ENCODE data around the gene SPG7. TPM values are rescaled to one million over a fixed set of nuclear protein-coding genes. Genes with fewer than 3 reads are reported as not detected.
A peak's percentile ranks its signal among the peaks of the same experiment; 100 is the strongest.
"Not testable (repeated sequence)": the region's sequence is repeated elsewhere in the genome, so short reads cannot be mapped to it uniquely, and the experiment has no call there.

The SPG7 gene
- total RNA-seq, 1 experiment from 2014 or later = 98.5 TPM

GRCh38 chr16:89576153-89577054 lies 68.2 kb downstream of the SPG7 start:
- DNase-seq (ENCODE audit: low read depth) = no peak

DNA sequence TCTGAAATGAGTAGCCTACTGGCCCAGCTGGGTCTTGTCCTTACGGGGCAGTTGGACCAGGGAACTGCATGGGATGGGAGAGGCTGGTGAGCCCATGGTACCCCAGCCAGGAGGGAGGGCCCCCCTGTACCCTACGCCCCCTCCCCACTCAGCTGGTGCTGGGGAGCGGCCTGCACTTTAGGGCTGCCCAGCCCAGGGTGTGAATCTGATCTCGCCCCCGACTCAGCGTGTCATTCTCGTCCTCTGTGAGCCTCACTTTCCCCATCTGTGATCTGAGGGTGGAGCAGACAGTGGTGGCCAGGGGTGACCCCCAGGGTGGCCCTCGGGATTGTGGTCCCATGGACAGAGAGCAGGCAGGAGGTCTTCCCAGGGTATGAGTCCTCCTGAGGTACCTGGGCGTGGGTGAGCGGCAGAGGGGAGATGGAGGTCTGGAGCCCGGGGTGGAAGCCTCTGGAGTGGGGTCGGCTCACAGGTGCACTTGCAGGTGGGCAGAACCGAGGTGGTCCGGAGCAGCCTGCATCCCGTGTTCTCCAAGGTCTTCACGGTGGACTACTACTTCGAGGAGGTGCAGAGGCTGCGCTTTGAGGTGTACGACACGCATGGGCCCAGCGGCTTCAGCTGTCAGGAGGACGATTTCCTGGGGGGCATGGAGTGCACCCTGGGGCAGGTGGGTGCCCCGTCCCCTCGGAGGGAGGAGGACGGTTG lies 69.0 kb downstream of the SPG7 start:
- no peak for DNase-seq (ENCODE audit: low read depth)

DNA sequence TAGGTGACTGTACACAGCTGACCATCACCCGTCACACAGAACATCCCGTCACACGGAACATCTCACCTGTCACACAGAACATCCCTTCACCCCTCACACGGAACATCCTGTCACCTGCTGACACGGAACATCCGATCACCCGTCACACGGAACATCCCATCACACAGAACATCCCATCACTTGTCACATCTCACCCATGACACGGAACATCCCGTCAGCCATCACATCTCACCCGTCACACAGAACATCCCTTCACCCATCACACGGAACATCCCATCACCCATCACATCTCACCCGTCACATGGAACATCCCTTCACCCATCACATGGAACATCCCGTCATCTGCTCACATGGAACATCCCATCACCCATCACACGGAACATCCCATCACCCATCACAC lies 71.1 kb downstream of the SPG7 start:
- DNase-seq (ENCODE audit: low read depth) = no peak

DNA sequence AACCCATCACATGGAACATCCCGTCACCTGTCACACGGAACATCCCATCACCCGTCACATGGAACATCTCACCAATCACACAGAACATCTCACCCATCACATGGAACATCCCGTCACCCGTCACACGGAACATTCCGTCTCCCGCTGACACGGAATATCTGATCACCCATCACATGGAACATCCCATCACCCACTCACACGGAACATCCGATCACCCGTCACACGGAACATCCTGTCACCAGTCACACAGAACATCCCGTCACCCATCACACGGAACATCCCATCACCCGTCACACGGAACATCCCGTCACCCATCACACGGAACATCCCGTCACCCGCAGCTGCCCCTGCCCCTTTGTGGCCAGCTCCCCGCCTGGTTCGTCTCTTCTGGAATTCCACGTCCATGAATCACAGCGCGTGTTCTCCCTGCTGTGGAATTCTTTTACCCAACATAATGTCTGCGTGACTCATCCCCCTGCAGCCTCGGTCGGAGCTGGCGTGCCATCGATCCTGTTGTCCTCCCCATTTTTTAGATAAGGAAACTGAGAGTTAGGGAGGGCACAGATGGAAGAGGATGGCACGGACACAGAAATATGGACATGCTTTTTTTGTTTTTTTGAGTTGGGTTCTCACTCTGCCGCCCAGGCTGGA lies 73.0 kb downstream of the SPG7 start:
- peak; percentile 85 for DNase-seq (ENCODE audit: low read depth)

DNA sequence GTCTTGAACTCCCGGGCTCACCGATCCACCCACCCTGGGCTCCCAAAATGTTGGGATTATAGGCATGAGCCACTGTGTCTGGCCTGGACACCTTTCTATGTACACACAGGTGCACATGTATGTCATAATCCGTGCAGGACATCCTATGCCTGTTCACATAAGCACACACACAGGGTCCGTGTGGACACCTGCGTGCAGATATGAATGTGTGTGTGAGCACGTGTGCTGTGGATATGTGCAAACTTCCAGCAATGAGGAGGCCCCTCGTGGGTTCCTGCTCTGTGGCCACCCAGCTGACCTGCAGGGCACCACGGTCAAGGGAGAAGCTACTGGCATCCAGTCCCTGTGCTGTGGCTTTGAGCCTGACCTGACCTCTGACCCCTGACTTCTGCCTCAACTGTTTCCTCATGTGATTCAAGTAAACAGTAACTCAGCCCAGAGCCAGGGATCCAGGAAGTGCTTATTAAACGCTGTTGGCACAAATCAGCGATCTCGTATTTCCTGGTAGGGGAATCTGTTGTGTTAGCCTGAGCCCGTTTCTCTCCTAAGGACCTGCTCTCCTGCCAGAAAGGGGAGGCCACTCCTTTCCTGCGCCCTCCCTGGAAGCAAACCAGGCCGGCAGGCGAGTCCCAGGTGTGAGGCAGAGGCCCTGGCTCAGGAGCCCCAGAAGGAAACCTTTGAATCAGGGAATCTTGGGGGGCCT lies 73.8 kb downstream of the SPG7 start:
- no peak for DNase-seq (ENCODE audit: low read depth)

DNA sequence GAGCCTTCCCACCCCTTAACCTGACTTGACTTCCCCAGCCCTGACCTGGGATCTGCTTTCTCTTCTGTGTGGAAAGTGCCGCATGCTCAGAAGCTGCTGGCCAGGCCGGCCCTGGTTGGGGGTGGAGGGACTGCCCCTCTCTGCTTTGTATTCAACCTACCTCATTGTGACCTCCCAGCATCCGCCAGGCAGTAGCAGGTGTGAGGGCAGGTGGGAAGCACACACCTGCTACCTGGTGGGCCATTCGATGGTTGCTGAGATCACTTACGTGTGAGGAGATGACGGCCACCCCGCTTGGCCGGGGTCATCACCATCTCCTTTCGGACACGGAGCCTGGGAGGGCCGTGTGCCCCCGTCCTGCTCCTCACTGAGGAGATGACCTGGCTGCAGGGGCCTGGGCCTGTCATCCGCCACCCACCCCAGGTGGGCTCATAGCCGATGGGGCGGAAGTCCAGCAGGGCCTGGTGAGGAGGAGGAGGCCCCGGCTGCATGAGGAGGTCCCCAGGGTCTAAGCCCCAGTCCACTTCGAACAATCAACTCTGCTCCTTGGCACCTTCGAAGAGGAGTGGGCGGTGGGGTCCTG lies 74.5 kb downstream of the SPG7 start:
- DNase-seq (ENCODE audit: low read depth) = no peak

- no peak for DNase-seq (ENCODE audit: low read depth)
These were observed 75.1 kb downstream of the SPG7 start for GRCh38 chr16:89583197-89583894.

DNA sequence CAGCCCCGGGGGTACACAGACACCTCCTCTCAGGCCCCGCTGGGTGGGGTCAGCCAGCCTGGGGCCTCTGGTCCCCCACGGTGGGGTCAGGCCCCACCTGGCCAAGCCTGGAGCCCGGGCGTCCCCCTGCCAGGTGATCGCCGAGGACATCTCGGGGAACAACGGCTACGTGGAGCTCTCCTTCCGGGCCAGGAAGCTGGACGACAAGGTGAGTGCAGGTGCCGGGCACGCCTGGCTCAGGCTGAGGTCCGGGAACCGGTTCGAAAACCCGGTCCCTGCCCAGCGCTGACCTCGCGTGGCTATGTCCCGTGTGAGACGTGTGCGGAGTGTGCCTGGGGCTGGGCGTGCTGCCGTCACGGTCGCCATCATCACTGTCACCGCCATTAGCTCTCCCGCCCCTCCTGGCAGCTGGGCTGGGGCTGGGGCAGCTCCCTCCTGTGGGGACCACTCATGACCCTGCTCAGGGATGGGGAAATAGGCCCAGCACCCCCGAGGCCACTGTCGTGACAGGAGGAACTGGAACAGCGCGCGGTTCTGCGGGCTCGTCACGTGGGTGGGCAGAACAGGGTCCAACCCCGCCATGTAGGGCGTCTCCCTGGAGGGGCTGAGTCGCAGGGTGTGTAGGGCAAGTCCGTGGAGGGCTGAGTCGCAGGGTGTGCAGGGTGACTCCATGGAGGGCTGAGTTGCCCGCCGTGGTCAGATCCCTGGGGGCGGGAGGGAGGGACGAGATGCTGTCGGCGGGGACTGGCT lies 75.9 kb downstream of the SPG7 start:
- no peak for DNase-seq (ENCODE audit: low read depth)

DNA sequence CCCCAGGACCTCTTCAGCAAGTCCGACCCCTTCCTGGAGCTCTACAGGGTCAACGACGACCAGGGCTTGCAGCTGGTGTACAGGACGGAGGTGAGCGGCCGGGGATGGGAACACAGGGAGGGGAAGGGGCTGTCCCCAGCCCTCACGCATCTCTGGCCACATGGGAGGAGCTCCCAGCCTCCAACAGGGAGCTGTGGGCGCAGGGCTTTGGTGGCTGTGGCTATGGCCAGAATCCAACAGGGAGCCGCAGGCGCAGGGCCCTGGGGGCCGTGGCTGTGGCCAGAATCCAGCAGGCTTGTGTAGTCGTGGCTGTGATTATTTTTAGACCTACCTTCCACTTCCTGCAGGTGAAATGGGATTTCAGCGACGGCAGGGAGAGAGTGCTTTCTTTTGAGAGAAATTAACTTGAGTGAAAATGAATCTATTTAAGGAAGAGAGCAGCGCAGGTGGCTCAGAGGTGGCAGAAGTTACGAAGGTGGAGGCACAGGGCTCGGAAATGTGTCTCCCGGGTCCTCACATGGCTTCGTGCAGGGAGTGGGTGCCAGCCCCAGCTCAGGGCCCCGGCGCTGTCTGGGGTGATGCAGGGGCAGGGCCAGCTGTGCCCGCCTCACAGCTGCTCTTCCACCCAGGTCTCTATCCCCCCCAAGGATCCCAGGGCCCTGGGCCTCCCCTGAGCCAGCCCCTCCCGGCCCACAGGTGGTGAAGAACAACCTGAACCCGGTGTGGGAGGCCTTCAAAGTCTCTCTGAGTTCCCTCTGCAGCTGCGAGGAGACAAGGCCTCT lies 76.8 kb downstream of the SPG7 start:
- no peak for DNase-seq (ENCODE audit: low read depth)

GRCh38 chr16:89586218-89586617 lies 78.0 kb downstream of the SPG7 start:
- DNase-seq (ENCODE audit: low read depth) = no peak

DNA sequence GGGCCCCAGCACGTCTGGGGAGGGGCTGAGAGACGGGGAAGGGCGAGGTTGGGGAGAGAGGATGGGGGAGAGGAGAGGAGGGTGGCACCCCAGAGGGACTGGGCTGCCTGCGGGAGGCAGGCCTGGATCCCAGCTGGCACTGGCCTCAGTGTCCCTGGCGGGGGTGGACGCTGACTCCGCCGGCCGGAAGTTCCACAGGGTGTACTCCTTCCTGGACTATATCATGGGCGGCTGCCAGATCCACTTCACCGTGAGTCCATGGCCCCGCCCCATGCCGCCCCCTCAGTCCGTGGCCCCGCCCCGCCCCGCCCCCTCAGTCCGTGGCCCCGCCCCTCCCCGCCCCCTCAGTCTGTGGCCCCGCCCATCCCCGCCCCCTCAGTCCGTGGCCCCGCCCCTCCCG lies 78.7 kb downstream of the SPG7 start:
- DNase-seq (ENCODE audit: low read depth) = no peak

- DNase-seq (ENCODE audit: low read depth) = not testable (repeated sequence)
These were observed 79.5 kb downstream of the SPG7 start for GRCh38 chr16:89587676-89588075.

DNA sequence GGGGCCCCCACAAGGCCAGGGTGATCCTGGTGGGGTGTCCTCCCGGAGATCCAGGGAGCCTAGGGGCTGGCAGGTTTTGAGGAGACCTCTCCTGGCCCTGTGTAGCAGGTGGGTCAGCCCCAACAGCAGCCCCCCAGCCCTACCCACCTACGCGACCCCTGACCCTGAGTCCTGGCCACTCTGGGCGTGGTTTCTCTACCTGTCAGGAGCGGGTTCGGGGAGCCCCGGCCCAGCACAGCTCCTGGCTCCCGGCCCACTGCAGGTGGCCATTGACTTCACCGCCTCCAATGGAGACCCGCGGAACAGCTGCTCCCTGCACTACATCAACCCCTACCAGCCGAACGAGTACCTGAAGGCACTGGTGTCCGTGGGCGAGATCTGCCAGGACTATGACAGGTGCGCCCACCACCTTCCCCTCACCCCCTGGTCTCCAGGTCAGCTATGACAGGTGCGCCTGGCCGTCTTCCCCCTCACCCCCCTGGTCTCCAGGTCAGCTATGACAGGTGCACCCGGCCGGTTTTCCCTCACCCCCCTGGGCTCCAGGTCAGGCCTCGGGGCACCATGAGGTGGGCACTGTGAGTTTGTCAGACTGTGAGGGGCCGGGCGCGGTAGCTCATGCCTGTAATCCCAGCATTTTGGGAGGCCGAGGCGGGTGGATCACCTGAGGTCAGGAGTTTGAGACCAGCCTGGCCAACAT lies 80.4 kb downstream of the SPG7 start:
- DNase-seq (ENCODE audit: low read depth) = no peak

GRCh38 chr16:89589241-89589926 lies 81.2 kb downstream of the SPG7 start:
- no peak for DNase-seq (ENCODE audit: low read depth)

- no peak for DNase-seq (ENCODE audit: low read depth)
These were observed 85.6 kb downstream of the SPG7 start for GRCh38 chr16:89593841-89594240.

- DNase-seq (ENCODE audit: low read depth) = no peak
These were observed 87.3 kb downstream of the SPG7 start for GRCh38 chr16:89595330-89596060.

- DNase-seq (ENCODE audit: low read depth) = no peak
These were observed 88.0 kb downstream of the SPG7 start for GRCh38 chr16:89596061-89596689.
